ENCODE results near the gene CDK3. TPM values are rescaled to one million over a fixed set of nuclear protein-coding genes. Genes with fewer than 3 reads are reported as not detected.

Gene CDK3
- total RNA-seq, 1 experiment from 2014 or later: 11.9 TPM

GRCh38 chr17:76038050-76038449 is 37.4 kb downstream of the CDK3 start:
- Histone ChIP-seq H3K4me3 (ENCODE audit: low read depth in 2 of 2, low read length in 2 of 2) (no peak overlapping the region), H3K27ac (ENCODE audit: low read length) (no peak overlapping the region), H3K36me3 (ENCODE audit: control insufficient read depth, insufficient read depth, low read length) (peaks cover 24% of the 10 kb centered on the region), H3K9me3 (ENCODE audit: control insufficient read depth, insufficient read depth, low read depth, low read length) (no peaks in the 10 kb centered on the region), H3K27me3 (ENCODE audit: control insufficient read depth, insufficient read depth, low read length) (no peaks in the 10 kb centered on the region), H3K4me1 (ENCODE audit: control insufficient read depth, insufficient read depth, low read length) (no peaks in the 10 kb centered on the region)
- in situ Hi-C loops (cut with HindIII; ENCODE audit: low pct_unique_long_range_greater_than_20kb, low sequenced_read_pairs): no loop called here
- TF ChIP-seq TCF7L2 (IDR thresholded peaks at IDR 0.05; ENCODE audit: low read depth, low read length): no peak
- TF ChIP-seq REST (IDR thresholded peaks at IDR 0.05; ENCODE audit: insufficient read depth in 1 of 2, low read depth in 2 of 2, low read length in 1 of 2): no peak
- TF ChIP-seq POLR2AphosphoS5 (IDR thresholded peaks at IDR 0.05; ENCODE audit: low read depth, low read length): no peak
- no peak for TF ChIP-seq SIN3A (IDR thresholded peaks at IDR 0.05; ENCODE audit: borderline replicate concordance, insufficient read depth, low read depth, low read length)
- TF ChIP-seq, protein P1, sequence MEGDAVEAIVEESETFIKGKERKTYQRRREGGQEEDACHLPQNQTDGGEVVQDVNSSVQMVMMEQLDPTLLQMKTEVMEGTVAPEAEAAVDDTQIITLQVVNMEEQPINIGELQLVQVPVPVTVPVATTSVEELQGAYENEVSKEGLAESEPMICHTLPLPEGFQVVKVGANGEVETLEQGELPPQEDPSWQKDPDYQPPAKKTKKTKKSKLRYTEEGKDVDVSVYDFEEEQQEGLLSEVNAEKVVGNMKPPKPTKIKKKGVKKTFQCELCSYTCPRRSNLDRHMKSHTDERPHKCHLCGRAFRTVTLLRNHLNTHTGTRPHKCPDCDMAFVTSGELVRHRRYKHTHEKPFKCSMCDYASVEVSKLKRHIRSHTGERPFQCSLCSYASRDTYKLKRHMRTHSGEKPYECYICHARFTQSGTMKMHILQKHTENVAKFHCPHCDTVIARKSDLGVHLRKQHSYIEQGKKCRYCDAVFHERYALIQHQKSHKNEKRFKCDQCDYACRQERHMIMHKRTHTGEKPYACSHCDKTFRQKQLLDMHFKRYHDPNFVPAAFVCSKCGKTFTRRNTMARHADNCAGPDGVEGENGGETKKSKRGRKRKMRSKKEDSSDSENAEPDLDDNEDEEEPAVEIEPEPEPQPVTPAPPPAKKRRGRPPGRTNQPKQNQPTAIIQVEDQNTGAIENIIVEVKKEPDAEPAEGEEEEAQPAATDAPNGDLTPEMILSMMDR (IDR thresholded peaks at IDR 0.05): no peak
- ChIA-PET POLR2A (no interaction called here), CTCF (no interaction called here)
- DNase-seq (ENCODE audit: low read depth, low spot score): no peak
- BruUV-seq (replicated peaks): no TSS peak
- intact Hi-C loops (cut with micrococcal nuclease; ENCODE audit: unreplicated experiment): no loop called here
- ATAC-seq: no peak

DNA sequence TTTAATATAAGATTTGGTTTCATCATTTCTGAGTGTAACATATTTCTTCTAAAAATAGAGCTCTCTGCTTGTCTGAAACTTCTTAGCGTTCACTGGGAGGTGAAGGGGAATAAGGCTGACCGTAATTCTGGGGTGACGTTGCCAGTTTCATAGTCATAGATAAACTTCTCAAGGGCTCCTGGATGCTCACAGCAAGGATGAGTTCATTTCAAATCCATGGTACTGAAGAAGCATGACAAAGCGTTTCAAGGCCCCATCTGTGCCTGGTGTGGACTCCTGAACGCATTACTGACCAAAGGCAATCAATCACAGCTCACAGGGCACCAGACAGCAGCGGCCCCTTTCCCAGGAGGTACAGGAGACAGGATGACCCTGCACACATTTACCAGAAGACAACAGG is 38.5 kb downstream of the CDK3 start:
- Histone ChIP-seq H3K27me3 (ENCODE audit: control insufficient read depth, insufficient read depth, low read length) (no peaks in the 10 kb centered on the region), H3K4me3 (ENCODE audit: low read depth in 2 of 2, low read length in 2 of 2) (no peak overlapping the region), H3K36me3 (ENCODE audit: control insufficient read depth, insufficient read depth, low read length) (peaks cover 30% of the 10 kb centered on the region), H3K4me1 (ENCODE audit: control insufficient read depth, insufficient read depth, low read length) (no peaks in the 10 kb centered on the region), H3K27ac (ENCODE audit: low read length) (no peak overlapping the region), H3K9me3 (ENCODE audit: control insufficient read depth, insufficient read depth, low read depth, low read length) (no peaks in the 10 kb centered on the region)
- DNase-seq (ENCODE audit: low read depth, low spot score): no peak
- CTCF ChIA-PET: no interaction called here
- POLR2A ChIA-PET: no interaction called here
- no peak for ATAC-seq
- in situ Hi-C loops (cut with HindIII; ENCODE audit: low pct_unique_long_range_greater_than_20kb, low sequenced_read_pairs): no loop called here
- BruUV-seq (replicated peaks): no TSS peak
- intact Hi-C loops (cut with micrococcal nuclease; ENCODE audit: unreplicated experiment): no loop called here
- TF ChIP-seq REST (IDR thresholded peaks at IDR 0.05; ENCODE audit: insufficient read depth in 1 of 2, low read depth in 2 of 2, low read length in 1 of 2): no peak
- TF ChIP-seq SIN3A (IDR thresholded peaks at IDR 0.05; ENCODE audit: borderline replicate concordance, insufficient read depth, low read depth, low read length): no peak
- no peak for TF ChIP-seq TCF7L2 (IDR thresholded peaks at IDR 0.05; ENCODE audit: low read depth, low read length)
